Body of pancreas (tissue), 4 donors: ENCODE data around the gene ADAT2. TPM values are rescaled to one million over a fixed set of nuclear protein-coding genes. Genes with fewer than 3 reads are reported as not detected.

Experiments used
- ATAC-seq: fragments of 150-250 bp; one replicate; pipeline ENCODE4 v1.9.1; 2016
- DNase-seq, 4 donors: peaks; one replicate each; pipeline ENCODE4 v3.0.0-alpha.2; 2019
- H3K27ac ChIP-seq, 4 donors: fragments of 200-600 bp; sonication (generic); 1 replicate in 3 of 4; 2 replicates in 1 of 4; pipeline versions ENCODE4 v1.5.1 to v1.6.1; 2016 to 2019; ENCODE audit warnings: mild to moderate bottlenecking in 1 of 4, mixed read lengths in 1 of 4, moderate library complexity in 1 of 4
- H3K27me3 ChIP-seq, 2 donors: fragments of 200-600 bp; sonication (generic); one replicate each; pipeline ENCODE4 v1.6.0; 2016; ENCODE audit warnings: mild to moderate bottlenecking in 1 of 2
- H3K36me3 ChIP-seq, 2 donors: fragments of 200-600 bp; sonication (generic); replicated peaks in 1 of 2; 2 replicates each; pipeline ENCODE4 v1.5.1; 2016; ENCODE audit warnings: low read depth in 2 of 2; ENCODE audit not compliant: insufficient read depth in 1 of 2
- H3K4me1 ChIP-seq: fragments of 200-600 bp; sonication (generic); one replicate; pipeline ENCODE4 v1.6.0; 2016
- H3K4me3 ChIP-seq, 2 donors: fragments of 200-600 bp; sonication (generic); 1 replicate in 1 of 2; 2 replicates in 1 of 2; pipeline ENCODE4 v1.5.1; 2016 to 2019
- H3K9me3 ChIP-seq, 3 donors: fragments of 200-600 bp; sonication (generic); 1 replicate in 2 of 3; 2 replicates in 1 of 3; pipeline ENCODE4 v1.5.1; 2016
- CTCF ChIP-seq, 7 experiments: fragments of 450-650 bp in 4 of 7; fragments of 200-600 bp in 3 of 7; sonication (generic) in 3 of 7; IDR thresholded peaks; one replicate each; pipeline ENCODE4 v1.5.1; 2016 to 2019; ENCODE audit warnings: antibody characterized with exemption in 7 of 7
- POLR2A ChIP-seq, 3 donors: fragments of 450-650 bp; IDR thresholded peaks; one replicate each; pipeline ENCODE4 v1.6.1; 2016; ENCODE audit warnings: antibody characterized with exemption in 3 of 3, mild to moderate bottlenecking in 2 of 3
- WGBS, 2 donors: methylation state at CpG; one replicate each; pipeline ENCODE4 v1.1.5; 2017; 5-methylcytosine and 5-hydroxymethylcytosine counted together
- intact Hi-C: fragments of 100-400 bp; cut with DNase I; formaldehyde crosslinking; loops from one replicate; pipeline ENCODE4 v1.15.1; 2023
- total RNA-seq, 2 donors: library from RNA; depleted of rRNA; stranded (reverse); fragments of >200 nt; gene quantifications; one replicate each; pipeline ENCODE4 v1.1.0, GENCODE V29; 2016

Gene ADAT2
- total RNA-seq, 2 donors from 2014 or later, result 6.9 to 7.8 TPM

GRCh38 chr6:143419526-143419925, 31.0 kb downstream of the ADAT2 start:
- Histone ChIP-seq H3K9me3 (no peaks in the 10 kb centered on the region), H3K4me1 (no peaks in the 10 kb centered on the region), H3K4me3 (no peak overlapping the region), H3K27ac (no peak overlapping the region), H3K36me3 (no peaks in the 10 kb centered on the region), H3K27me3 (no peaks in the 10 kb centered on the region)
- no peak for ATAC-seq
- TF ChIP-seq CTCF (IDR thresholded peaks at IDR 0.05), result no peak
- TF ChIP-seq POLR2A (IDR thresholded peaks at IDR 0.05), result no peak
- no peak for DNase-seq
- intact Hi-C loops, result no loop called here
- WGBS, 2 donors, result 76 to 77% methylated on average over 6 of the region's 6 CpGs

DNA sequence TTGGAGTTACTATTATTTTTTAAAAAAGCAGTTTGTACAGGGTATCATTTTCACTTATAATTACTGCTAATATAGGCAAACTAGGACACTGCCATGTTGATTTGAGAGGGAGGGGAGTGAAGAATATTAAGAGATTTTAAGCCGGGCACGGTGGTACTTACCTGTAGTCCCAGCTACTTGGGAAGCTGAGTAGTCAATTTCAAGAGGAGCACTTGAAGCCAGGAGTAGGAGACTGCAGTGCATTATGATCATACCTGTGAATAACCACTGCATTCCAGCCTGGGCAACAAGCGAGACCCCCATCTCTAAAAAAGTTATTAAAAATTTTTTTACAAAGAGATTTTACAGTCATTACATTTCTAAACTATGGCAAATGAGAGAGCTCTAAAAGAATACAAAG, 35.7 kb downstream of the ADAT2 start:
- intact Hi-C loops, result no loop called here
- Histone ChIP-seq H3K4me3 (no peak overlapping the region), H3K27ac (no peak overlapping the region), H3K9me3 (no peaks in the 10 kb centered on the region), H3K36me3 (no peaks in the 10 kb centered on the region), H3K4me1 (peaks cover 4% of the 10 kb centered on the region), H3K27me3 (no peaks in the 10 kb centered on the region)
- no peak for DNase-seq
- TF ChIP-seq POLR2A (IDR thresholded peaks at IDR 0.05) (no peak), CTCF (IDR thresholded peaks at IDR 0.05) (no peak)
- no peak for ATAC-seq
- WGBS, 2 donors, result 89 to 94% methylated on average over 3 of the region's 3 CpGs

DNA sequence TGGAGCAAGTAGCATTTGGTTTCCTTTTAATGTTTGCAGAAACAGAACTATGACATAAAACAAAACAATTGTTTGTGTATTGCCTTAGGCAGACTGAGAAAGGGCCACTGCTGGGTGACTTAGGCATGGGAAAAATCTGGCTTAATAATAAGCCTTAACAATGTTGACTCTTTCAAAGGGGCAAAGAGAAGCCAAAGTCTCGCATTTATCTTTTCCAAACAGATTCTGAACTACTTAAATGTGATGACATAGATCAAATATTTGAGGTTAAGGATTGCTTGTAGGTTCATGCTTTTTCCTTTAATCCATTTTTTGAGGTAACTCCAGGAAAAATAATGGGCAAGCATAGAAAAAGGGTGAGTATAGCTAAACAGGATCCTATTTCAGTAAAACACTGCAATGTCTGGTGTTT, 39.6 kb downstream of the ADAT2 start:
- TF ChIP-seq POLR2A (IDR thresholded peaks at IDR 0.05), result no peak
- no peak for TF ChIP-seq CTCF (IDR thresholded peaks at IDR 0.05)
- ATAC-seq (no peak), DNase-seq (no peak)
- H3K27me3 ChIP-seq, result no peaks in the 10 kb centered on the region
- intact Hi-C loops, result no loop called here
- H3K4me3 ChIP-seq, result no peak overlapping the region
- no peaks in the 10 kb centered on the region for H3K9me3 ChIP-seq
- 13 to 24% methylated on average over 1 of the region's 1 CpG for WGBS, 2 donors
- no peak overlapping the region for H3K27ac ChIP-seq
- peaks cover 4% of the 10 kb centered on the region for H3K4me1 ChIP-seq
- H3K36me3 ChIP-seq, result no peaks in the 10 kb centered on the region

DNA sequence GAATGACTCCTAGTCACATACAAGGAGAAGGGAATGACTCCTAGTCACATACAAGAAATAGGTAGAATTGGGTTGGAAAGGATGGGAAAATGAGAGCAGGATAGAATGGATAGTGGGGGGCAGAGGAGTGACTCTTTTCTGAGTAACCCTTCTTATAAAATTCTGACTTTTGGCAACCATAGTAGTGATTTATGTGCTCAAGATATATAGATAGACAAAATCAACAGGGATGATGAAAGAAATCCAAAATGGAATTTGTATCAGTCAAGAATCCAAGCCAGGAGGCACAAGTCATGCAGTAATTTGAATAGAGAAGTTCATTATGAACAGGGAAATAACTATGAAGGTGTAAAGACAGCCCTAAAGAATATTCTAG, 41.7 kb downstream of the ADAT2 start:
- Histone ChIP-seq H3K4me3 (no peak overlapping the region), H3K27ac (no peak overlapping the region), H3K4me1 (peaks cover 4% of the 10 kb centered on the region), H3K27me3 (no peaks in the 10 kb centered on the region), H3K36me3 (no peaks in the 10 kb centered on the region), H3K9me3 (no peaks in the 10 kb centered on the region)
- no peak for TF ChIP-seq POLR2A (IDR thresholded peaks at IDR 0.05)
- no peak for TF ChIP-seq CTCF (IDR thresholded peaks at IDR 0.05)
- ATAC-seq (no peak), DNase-seq (no peak)
- intact Hi-C loops, result no loop called here

DNA sequence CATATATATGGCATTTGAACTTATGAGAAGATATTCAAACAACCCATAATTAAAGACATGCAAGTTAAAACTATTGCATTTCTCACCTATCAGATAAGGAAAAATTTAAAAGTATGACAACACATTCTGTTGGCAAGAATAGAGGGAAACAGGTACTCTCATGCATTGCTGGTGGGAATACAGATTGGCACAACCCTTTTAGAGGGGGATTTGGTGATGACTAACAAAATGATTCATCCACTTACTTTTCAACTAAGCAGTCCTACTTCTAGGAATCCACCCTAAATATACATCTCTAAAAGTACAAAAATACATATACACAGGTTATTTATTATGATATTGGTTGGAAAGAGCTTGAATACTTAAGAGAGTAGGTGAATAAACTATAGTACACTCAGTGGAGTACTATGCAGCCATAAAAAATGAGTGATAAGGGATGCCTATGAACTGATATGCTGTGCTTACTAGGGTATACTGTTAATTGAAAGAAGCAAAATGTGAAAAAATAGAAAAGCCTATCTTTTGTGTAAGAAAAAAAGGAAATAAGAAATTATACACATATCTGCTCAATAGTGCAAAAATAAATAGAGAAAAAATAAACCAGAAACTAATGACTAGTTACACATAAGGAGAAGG, 42.2 kb downstream of the ADAT2 start:
- Histone ChIP-seq H3K27ac (no peak overlapping the region), H3K9me3 (no peaks in the 10 kb centered on the region), H3K27me3 (no peaks in the 10 kb centered on the region), H3K4me1 (peaks cover 4% of the 10 kb centered on the region), H3K4me3 (no peak overlapping the region), H3K36me3 (no peaks in the 10 kb centered on the region)
- DNase-seq (no peak), ATAC-seq (no peak)
- TF ChIP-seq CTCF (IDR thresholded peaks at IDR 0.05), result no peak
- no peak for TF ChIP-seq POLR2A (IDR thresholded peaks at IDR 0.05)
- intact Hi-C loops, result no loop called here
